ENCODE results near the gene APC.

Gene APC

GRCh38 chr5:112799661-112800060 is 62.0 kb downstream of the APC start:
- DNase-seq (ENCODE audit: low spot score), result no peak
- H3K27ac ChIP-seq, result no peak overlapping the region
- CTCF ChIA-PET, result interaction anchor here (0.6 kb wide), 2 partner anchors 115 to 120 kb away, joined by 3 read pairs; no protein-coding TSS in a partner anchor
- POLR2A ChIA-PET (ENCODE audit: low non-redundant PET), result no interaction called here
- TF ChIP-seq, protein P1, sequence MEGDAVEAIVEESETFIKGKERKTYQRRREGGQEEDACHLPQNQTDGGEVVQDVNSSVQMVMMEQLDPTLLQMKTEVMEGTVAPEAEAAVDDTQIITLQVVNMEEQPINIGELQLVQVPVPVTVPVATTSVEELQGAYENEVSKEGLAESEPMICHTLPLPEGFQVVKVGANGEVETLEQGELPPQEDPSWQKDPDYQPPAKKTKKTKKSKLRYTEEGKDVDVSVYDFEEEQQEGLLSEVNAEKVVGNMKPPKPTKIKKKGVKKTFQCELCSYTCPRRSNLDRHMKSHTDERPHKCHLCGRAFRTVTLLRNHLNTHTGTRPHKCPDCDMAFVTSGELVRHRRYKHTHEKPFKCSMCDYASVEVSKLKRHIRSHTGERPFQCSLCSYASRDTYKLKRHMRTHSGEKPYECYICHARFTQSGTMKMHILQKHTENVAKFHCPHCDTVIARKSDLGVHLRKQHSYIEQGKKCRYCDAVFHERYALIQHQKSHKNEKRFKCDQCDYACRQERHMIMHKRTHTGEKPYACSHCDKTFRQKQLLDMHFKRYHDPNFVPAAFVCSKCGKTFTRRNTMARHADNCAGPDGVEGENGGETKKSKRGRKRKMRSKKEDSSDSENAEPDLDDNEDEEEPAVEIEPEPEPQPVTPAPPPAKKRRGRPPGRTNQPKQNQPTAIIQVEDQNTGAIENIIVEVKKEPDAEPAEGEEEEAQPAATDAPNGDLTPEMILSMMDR (conservative IDR thresholded peaks at IDR 0.05; ENCODE audit: low read depth), result no peak

DNA sequence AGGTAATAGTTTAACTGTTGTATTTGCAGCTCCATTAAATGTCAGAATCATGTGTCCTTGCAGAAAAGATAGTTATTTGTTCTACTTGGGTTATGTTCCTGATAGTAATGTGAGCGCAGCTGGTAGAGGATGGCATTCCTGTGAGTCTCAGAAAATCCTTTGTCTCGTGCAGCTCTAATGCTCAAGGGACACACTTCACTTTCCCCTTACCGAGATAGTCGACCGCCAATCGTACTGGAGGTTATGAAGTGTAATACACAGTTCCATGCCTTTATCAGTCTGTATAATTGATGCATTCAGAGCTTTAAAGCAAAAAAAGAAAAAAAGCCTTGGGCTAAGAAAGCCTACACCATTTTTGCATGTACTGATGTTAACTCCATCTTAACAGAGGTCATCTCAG is 63.2 kb downstream of the APC start:
- CTCF ChIA-PET, result interaction anchor here (0.8 to 1.5 kb wide), 2 partner anchors 43 to 47 kb away, joined by 5 to 7 read pairs; no protein-coding TSS in a partner anchor
- H3K27ac ChIP-seq, result no peak overlapping the region
- POLR2A ChIA-PET (ENCODE audit: low non-redundant PET), result no interaction called here
- TF ChIP-seq, protein P1 (conservative IDR thresholded peaks at IDR 0.05; ENCODE audit: low read depth), result no peak
- DNase-seq (ENCODE audit: low spot score), result no peak

GRCh38 chr5:112811023-112811422 is 73.3 kb downstream of the APC start:
- ChIA-PET POLR2A (ENCODE audit: low non-redundant PET) (no interaction called here), CTCF (interaction anchor here (0.6 kb wide), 1 partner anchor 170 kb away, joined by 5 read pairs; no protein-coding TSS in a partner anchor)
- no peak for DNase-seq (ENCODE audit: low spot score)
- TF ChIP-seq, protein P1 (conservative IDR thresholded peaks at IDR 0.05; ENCODE audit: low read depth), result no peak
- H3K27ac ChIP-seq, result no peak overlapping the region

DNA sequence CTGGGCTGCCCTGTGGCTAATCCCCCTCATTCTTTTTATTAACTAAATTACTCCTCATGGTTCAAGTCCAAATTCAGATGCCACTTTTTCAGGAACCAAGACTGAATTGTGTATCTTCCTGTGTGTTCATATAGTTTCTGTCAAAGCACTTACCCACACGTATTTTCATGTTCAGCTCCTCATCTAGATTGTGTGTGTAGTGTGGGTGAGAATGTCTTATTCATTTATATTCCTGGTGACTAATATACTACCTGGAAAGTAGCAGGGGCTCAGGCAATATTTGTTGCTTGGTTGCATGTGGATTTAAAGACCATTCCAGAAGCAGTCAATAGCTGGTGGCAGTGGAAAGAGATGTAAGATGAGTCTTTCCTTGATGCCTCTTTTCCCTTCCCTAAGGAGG is 74.9 kb downstream of the APC start:
- no peak for DNase-seq (ENCODE audit: low spot score)
- TF ChIP-seq, protein P1 (conservative IDR thresholded peaks at IDR 0.05; ENCODE audit: low read depth), result no peak
- POLR2A ChIA-PET (ENCODE audit: low non-redundant PET), result no interaction called here
- CTCF ChIA-PET, result no interaction called here
- H3K27ac ChIP-seq, result no peak overlapping the region

GRCh38 chr5:112820246-112820645 is 82.6 kb downstream of the APC start:
- TF ChIP-seq, protein P1 (conservative IDR thresholded peaks at IDR 0.05; ENCODE audit: low read depth), result no peak
- ChIA-PET POLR2A (ENCODE audit: low non-redundant PET) (no interaction called here), CTCF (interaction anchor here (1.9 kb wide), 1 partner anchor 28 kb away, joined by 11 read pairs; no protein-coding TSS in a partner anchor)
- no peak for DNase-seq (ENCODE audit: low spot score)
- no peak overlapping the region for H3K27ac ChIP-seq

- TF ChIP-seq, protein P1 (conservative IDR thresholded peaks at IDR 0.05; ENCODE audit: low read depth), result no peak
- ChIA-PET CTCF (no interaction called here), POLR2A (ENCODE audit: low non-redundant PET) (no interaction called here)
- H3K27ac ChIP-seq, result no peak overlapping the region
- no peak for DNase-seq (ENCODE audit: low spot score)
Measured at GRCh38 chr5:112822456-112822855, 84.8 kb downstream of the APC start.

DNA sequence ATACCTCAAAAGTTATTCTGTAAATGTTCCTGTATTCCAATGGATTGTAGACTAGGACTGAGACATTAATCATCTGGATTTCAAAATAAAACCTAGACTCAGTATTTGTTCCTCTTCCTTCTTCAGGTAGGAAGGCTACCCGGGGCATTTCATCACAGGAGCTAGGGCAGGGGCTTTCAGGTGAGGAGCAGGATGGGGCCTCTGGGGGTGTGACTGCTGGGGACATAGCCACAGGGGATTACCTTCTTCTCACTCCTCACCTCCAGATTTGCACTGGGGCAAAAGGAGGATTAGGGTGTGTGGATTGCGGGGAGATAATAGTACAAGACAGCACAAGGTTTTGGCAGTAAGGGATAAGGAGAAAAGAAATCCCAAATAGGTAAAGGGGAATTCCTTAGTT is 85.5 kb downstream of the APC start:
- TF ChIP-seq, protein P1 (conservative IDR thresholded peaks at IDR 0.05; ENCODE audit: low read depth), result no peak
- CTCF ChIA-PET, result no interaction called here
- no peak for DNase-seq (ENCODE audit: low spot score)
- no peak overlapping the region for H3K27ac ChIP-seq
- POLR2A ChIA-PET (ENCODE audit: low non-redundant PET), result no interaction called here
